ENCODE measurements around the gene WDR77. TPM values are rescaled to one million over a fixed set of nuclear protein-coding genes. Genes with fewer than 3 reads are reported as not detected.
A peak's percentile ranks its signal among the peaks of the same experiment; 100 is the strongest.

Gene WDR77
- total and polyA plus RNA-seq, 2 of the 13 experiments (the other 11 are each of a cell fraction or from before 2014, with no cell fraction given), result 90.6 to 108 TPM

GRCh38 chr1:111448918-111449702, at the start of gene WDR77, which contains the start of gene ATP5PB (continued):
- 0 out of 2 replicates have a peak, but pooled peaks have one; percentile 41 for TF ChIP-seq ZBTB7A (CRISPR knock-in tag; IDR thresholded peaks at IDR 0.05)
- TF ChIP-seq NFYB (CRISPR knock-in tag; IDR thresholded peaks at IDR 0.05), result peak; percentile 79
- peak; percentile 72 for TF ChIP-seq PHF20 (CRISPR knock-in tag; IDR thresholded peaks at IDR 0.05)
- 0 out of 2 replicates have a peak, but pooled peaks have one; percentile 33 for TF ChIP-seq ZBTB10 (CRISPR knock-in tag; IDR thresholded peaks at IDR 0.05; ENCODE audit: borderline replicate concordance)
- no peak for TF ChIP-seq ZBTB8A (CRISPR knock-in tag; IDR thresholded peaks at IDR 0.05; ENCODE audit: borderline replicate concordance, low read depth)
- TF ChIP-seq SALL1 (CRISPR knock-in tag; IDR thresholded peaks at IDR 0.05), result peak; percentile 75
- TF ChIP-seq ZNF362 (CRISPR knock-in tag; IDR thresholded peaks at IDR 0.05; ENCODE audit: borderline replicate concordance), result peak; percentile 80; the same call in 1 of the 2 replicates
- TF ChIP-seq ZNF543 (CRISPR knock-in tag; IDR thresholded peaks at IDR 0.05), result peak; percentile 48; the same call in 1 of the 2 replicates
- TF ChIP-seq PLRG1 (conservative IDR thresholded peaks at IDR 0.05), result no peak
- TF ChIP-seq GATA4 (IDR thresholded peaks at IDR 0.05; ENCODE audit: borderline replicate concordance, low read depth), result no peak
- peak; percentile 18; the same call in 1 of the 2 replicates for TF ChIP-seq NCOA2 (CRISPR knock-in tag; IDR thresholded peaks at IDR 0.05)
- peak; percentile 32; the same call in 1 of the 2 replicates for TF ChIP-seq ZNF350 (CRISPR knock-in tag; IDR thresholded peaks at IDR 0.05; ENCODE audit: borderline replicate concordance, low read depth)
- TF ChIP-seq KAT7 (CRISPR knock-in tag; IDR thresholded peaks at IDR 0.05; ENCODE audit: borderline replicate concordance), result peak; percentile 94
- no peak for TF ChIP-seq ELK4 (CRISPR knock-in tag; IDR thresholded peaks at IDR 0.05; ENCODE audit: borderline replicate concordance)
- TF ChIP-seq ZNF407 (CRISPR knock-in tag; IDR thresholded peaks at IDR 0.05; ENCODE audit: not compliant biosample characterization), result no peak

Data from HepG2 (cell line).